ENCODE data around the gene NKX3-2.

Gene NKX3-2

DNA sequence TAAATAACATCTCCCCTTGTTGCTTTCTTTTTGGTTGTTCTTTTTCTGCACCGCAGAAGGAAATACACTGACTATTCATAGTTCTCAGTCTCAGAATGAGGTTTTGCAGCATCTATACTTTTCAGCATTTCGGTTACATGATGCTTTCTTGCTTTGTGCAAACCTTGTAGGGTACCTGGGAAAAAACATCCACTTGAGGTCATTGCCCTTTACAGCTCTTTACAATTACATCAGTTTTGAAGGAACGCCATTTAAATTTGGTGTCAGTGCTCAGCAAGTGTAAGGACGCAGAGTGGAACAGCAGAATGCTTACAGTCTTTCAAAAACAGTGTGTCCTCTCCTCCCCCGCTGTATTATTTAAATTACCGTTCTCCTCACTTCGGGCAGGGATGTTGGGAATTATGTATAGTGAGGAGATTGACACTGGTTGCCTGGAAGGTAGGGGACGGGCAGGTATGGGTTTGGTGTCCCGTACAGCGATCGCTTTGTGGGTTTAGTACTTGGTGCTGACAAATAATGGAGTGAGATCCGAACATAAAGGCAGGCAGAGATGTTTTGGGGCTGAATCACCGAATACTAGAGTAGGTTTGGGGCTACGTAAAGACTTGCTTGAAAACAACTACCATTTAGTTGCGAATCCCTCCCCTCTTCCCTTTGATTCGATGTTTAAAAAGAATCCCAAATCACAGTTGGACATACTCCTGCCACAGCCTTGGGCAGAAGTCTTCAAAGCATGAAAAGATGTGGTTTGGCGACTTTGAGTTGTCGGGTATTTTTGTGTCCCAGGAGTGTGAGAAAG, 2.0 kb upstream of the NKX3-2 start:
- in situ Hi-C loops (cut with MboI; ENCODE audit: low sequenced_read_pairs), result loop anchor here (25.0 kb wide), 1 partner anchor 709 kb away; no protein-coding TSS in a partner anchor

DNA sequence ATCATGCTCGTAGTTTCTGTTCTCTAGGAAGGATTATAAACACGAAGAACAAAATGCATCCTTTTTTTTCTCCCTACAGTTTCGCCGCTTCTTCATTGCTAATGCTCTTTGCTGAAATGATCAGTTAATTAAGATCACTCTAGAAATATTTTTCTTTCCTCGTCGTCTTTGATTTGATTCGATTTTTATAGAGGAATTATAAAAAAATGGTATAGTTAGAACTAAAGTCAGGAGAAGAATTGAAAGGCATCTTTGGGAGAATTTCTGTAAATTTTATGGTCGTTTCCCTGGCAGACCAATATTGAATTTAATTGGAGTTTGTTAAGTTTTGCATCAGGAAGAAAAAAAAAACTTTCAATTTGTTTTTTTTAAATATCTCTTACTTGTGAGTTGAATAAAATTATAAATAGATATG, 1.1 kb upstream of the NKX3-2 start:
- in situ Hi-C loops (cut with MboI; ENCODE audit: low sequenced_read_pairs), result loop anchor here (25.0 kb wide), 1 partner anchor 708 kb away; no protein-coding TSS in a partner anchor

- in situ Hi-C loops (cut with MboI; ENCODE audit: low sequenced_read_pairs), result loop anchor here (25.0 kb wide), 1 partner anchor 707 kb away; no protein-coding TSS in a partner anchor
Observed at GRCh38 chr4:13544606-13545393, 492 bp upstream of the NKX3-2 start.

DNA sequence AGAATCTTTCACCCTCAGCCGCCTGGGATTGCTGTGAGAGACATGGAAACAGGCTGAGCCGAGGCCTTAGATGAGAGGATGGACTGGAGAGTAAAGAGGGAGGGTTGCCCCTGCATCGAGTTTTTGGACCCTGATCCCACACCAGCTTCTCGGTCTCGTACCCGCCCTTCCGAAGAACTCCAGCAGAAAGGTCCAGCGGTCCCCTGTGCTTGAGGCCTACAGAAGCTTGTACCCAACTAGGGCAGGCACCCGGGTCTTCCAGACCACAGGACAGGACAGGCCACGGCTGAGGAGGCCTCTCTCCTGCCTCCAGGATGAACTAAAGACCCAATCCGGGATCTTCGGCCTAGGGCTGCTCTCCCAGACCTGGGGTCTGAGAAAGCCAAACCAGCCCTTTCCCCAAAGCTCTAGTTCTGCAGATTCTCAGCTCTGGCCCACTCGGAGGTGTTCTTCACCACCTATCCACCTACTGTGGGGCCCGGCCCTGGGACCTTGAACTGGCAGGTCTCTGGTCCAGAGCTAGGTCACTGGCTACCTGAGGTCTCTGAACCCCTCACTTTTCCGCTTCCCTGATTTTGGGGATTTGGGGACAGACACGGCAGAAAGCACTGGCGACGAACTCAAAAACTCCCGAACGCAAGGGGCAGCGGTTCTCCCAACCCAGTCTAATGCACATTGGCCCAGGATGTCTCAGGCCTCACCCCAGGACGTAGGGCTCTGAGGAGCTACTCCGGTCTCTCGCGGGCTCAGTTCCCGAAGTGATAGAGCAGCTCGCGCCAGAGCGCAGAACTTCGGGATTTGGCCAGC, 1.1 kb downstream of the NKX3-2 start:
- in situ Hi-C loops (cut with MboI; ENCODE audit: low sequenced_read_pairs), result loop anchor here (25.0 kb wide), 1 partner anchor 706 kb away; no protein-coding TSS in a partner anchor

GRCh38 chr4:13542577-13543031, 1.7 kb downstream of the NKX3-2 start:
- in situ Hi-C loops (cut with MboI; ENCODE audit: low sequenced_read_pairs), result loop anchor here (25.0 kb wide), 1 partner anchor 705 kb away; no protein-coding TSS in a partner anchor

- in situ Hi-C loops (cut with MboI; ENCODE audit: low sequenced_read_pairs), result loop anchor here (25.0 kb wide), 1 partner anchor 705 kb away; no protein-coding TSS in a partner anchor
Observed at GRCh38 chr4:13541720-13542576, 2.4 kb downstream of the NKX3-2 start.

DNA sequence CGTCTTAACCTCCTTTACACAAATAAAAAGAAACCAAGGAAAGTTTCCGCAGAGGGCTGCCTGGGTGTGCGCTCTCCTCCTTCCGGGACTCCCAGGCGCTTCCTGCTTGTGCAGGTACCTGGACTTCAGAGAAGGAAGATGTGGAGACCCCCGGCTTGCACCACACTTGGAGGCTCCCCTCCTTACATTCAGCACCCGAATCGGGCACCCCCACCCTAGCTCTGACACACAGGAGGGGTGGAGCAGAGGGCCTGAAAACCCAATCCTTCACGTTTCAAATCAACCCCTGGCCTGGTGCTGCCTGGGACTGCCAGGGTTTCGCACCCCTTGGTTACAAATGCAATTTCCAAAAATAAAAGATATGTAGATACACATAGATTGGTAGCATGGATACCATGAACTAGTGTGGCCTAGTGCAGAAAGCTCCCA, 3.1 kb downstream of the NKX3-2 start:
- in situ Hi-C loops (cut with MboI; ENCODE audit: low sequenced_read_pairs), result loop anchor here (25.0 kb wide), 1 partner anchor 704 kb away; no protein-coding TSS in a partner anchor

GRCh38 chr4:13540446-13541175, 3.7 kb downstream of the NKX3-2 start:
- in situ Hi-C loops (cut with MboI; ENCODE audit: low sequenced_read_pairs), result loop anchor here (25.0 kb wide), 1 partner anchor 703 kb away; no protein-coding TSS in a partner anchor

GRCh38 chr4:13539619-13540445, 4.5 kb downstream of the NKX3-2 start:
- in situ Hi-C loops (cut with MboI; ENCODE audit: low sequenced_read_pairs), result loop anchor here (25.0 kb wide), 1 partner anchor 703 kb away; no protein-coding TSS in a partner anchor

- in situ Hi-C loops (cut with MboI; ENCODE audit: low sequenced_read_pairs), result loop anchor here (25.0 kb wide), 1 partner anchor 702 kb away; no protein-coding TSS in a partner anchor
Observed at GRCh38 chr4:13539047-13539618, 5.2 kb downstream of the NKX3-2 start.

GRCh38 chr4:13538427-13538973, 5.8 kb downstream of the NKX3-2 start:
- in situ Hi-C loops (cut with MboI; ENCODE audit: low sequenced_read_pairs), result loop anchor here (25.0 kb wide), 1 partner anchor 701 kb away; no protein-coding TSS in a partner anchor

DNA sequence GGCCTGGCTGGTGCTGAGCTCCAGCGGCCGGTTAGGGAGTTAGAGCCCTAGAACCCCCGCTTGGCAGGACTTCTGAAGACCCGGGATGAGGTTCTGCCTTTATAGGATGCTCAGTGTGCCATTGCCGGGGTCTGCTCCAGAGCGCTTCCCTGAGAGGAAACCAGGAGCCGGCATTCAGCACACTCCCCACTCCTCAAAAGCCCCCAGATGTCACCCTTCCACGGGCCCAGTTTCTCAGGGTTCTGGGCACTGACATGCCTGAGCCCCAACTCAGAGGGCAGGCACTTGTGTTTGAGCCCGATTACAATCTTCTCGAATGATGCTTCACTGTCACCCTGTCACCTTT, 6.5 kb downstream of the NKX3-2 start:
- in situ Hi-C loops (cut with MboI; ENCODE audit: low sequenced_read_pairs), result loop anchor here (25.0 kb wide), 1 partner anchor 701 kb away; no protein-coding TSS in a partner anchor

GRCh38 chr4:13537011-13537831, 7.1 kb downstream of the NKX3-2 start:
- in situ Hi-C loops (cut with MboI; ENCODE audit: low sequenced_read_pairs), result loop anchor here (25.0 kb wide), 1 partner anchor 700 kb away; no protein-coding TSS in a partner anchor

DNA sequence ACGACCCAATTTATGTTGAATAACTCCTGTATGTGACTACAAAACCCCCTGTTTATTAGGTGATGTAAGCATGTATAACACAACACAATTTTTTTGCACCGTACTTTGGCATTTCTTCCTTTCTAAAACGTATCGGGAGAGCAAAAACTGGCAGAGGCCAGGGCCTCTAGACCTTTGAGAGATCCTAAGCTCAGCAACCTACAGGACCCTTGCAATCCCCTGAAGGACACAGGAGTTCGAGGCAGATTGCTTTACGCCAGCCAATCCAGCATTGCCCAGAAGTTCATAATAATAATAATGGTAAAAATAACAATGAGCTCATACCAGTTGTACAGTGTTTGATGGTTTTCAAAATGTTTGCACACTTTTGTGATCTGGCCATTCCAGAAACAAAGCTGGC, 7.7 kb downstream of the NKX3-2 start:
- in situ Hi-C loops (cut with MboI; ENCODE audit: low sequenced_read_pairs), result loop anchor here (25.0 kb wide), 1 partner anchor 699 kb away; no protein-coding TSS in a partner anchor

- in situ Hi-C loops (cut with MboI; ENCODE audit: low sequenced_read_pairs), result loop anchor here (25.0 kb wide), 1 partner anchor 699 kb away; no protein-coding TSS in a partner anchor
Observed at GRCh38 chr4:13535708-13536361, 8.5 kb downstream of the NKX3-2 start.

All from HL-60/S4 treated with phorbol 12-myristate 13-acetate at 8.2 ng/mL for 4 days and 3 days (cell line).